K562 (cell line): Measurements from ENCODE around the gene CCDC32. TPM values are rescaled to one million over a fixed set of nuclear protein-coding genes. Genes with fewer than 3 reads are reported as not detected.

ENCODE experiments used
- ARHGAP35 ChIP-seq: fragments of 450-650 bp; IDR thresholded peaks from 2 replicates; pipeline ENCODE4 v1.6.1; 2018; ENCODE audit not compliant: partially characterized antibody
- ARID2 ChIP-seq: fragments of 450-650 bp; IDR thresholded peaks from 2 replicates; pipeline ENCODE4 v1.6.1; 2017; ENCODE audit warnings: antibody characterized with exemption, mild to moderate bottlenecking
- BCOR ChIP-seq: fragments of 450-650 bp; IDR thresholded peaks from 2 replicates; pipeline ENCODE4 v1.6.1; 2016
- CSDE1 ChIP-seq, 2 experiments: fragments of 450-650 bp; IDR thresholded peaks; 2 replicates each; pipeline ENCODE4 v1.6.1; 2016; ENCODE audit warnings: mild to moderate bottlenecking in 1 of 2
- DDX20 ChIP-seq: fragments of 450-650 bp; IDR thresholded peaks from 2 replicates; pipeline ENCODE4 v1.6.1; 2016; ENCODE audit warnings: missing genetic modification characterization, low read depth, mild to moderate bottlenecking, missing compliant biosample characterization, moderate library complexity
- ELF1 ChIP-seq: fragments of 200-800 bp; sonication (Bioruptor generic); IDR thresholded peaks from 2 replicates; pipeline ENCODE4 v1.6.1; 2016; ENCODE audit warnings: missing genetic modification characterization, missing compliant biosample characterization
- JUN ChIP-seq, 2 experiments: sonication (generic) in 1 of 2; formaldehyde crosslinking in 1 of 2; IDR thresholded peaks; 2 replicates each; pipeline versions ENCODE4 v1.6.1 to v1.8.0; 2012 to 2022; ENCODE audit warnings: borderline replicate concordance in 2 of 2, mild to moderate bottlenecking in 2 of 2, improper control_type of control experiment in 1 of 2, low read depth in 1 of 2, low read length in 1 of 2, missing genetic modification reagents in 1 of 2
- MAZ ChIP-seq, 2 experiments: fragments of 450-650 bp in 1 of 2; sonication (generic) in 1 of 2; formaldehyde crosslinking; IDR thresholded peaks in 1 of 2; conservative IDR thresholded peaks in 1 of 2; 2 replicates each; pipeline versions ENCODE4 v1.4.0 to v1.5.0; 2020; ENCODE audit warnings: mild to moderate bottlenecking in 1 of 2, missing genetic modification reagents in 1 of 2
- MBD2 ChIP-seq: sonication (generic); IDR thresholded peaks from 2 replicates; pipeline ENCODE4 v1.6.1; 2016; ENCODE audit warnings: low read depth, borderline replicate concordance
- NONO ChIP-seq, 2 experiments: fragments of 200-400 bp in 1 of 2; fragments of 450-650 bp in 1 of 2; formaldehyde crosslinking in 1 of 2; IDR thresholded peaks; 2 replicates each; pipeline ENCODE4 v1.6.1; 2017; ENCODE audit warnings: low read depth in 2 of 2, mild to moderate bottlenecking in 2 of 2, moderate library complexity in 2 of 2, low read length in 1 of 2
- POLR2G ChIP-seq: fragments of 200-400 bp; formaldehyde crosslinking; IDR thresholded peaks from 2 replicates; pipeline ENCODE4 v1.6.1; 2017; ENCODE audit warnings: low read depth, mild to moderate bottlenecking, antibody characterized with exemption, low read length, moderate library complexity
- SETDB1 ChIP-seq: IDR thresholded peaks from one replicate; pipeline ENCODE4 v1.6.1; 2012; ENCODE audit warnings: low read length, control low read depth, inconsistent platforms
- U2AF1 ChIP-seq: fragments of 200-400 bp; formaldehyde crosslinking; optimal IDR thresholded peaks from 2 replicates; pipeline ENCODE3; 2017; ENCODE audit warnings: mild to moderate bottlenecking, low read depth, low read length, moderate library complexity
- ZBTB1 ChIP-seq: sonication (generic); formaldehyde crosslinking; IDR thresholded peaks from 2 replicates; pipeline ENCODE4 v1.8.1; 2023; ENCODE audit warnings: missing genetic modification reagents, low read depth, mild to moderate bottlenecking, borderline replicate concordance
- ZC3H4 ChIP-seq: sonication (generic); formaldehyde crosslinking; IDR thresholded peaks from 2 replicates; pipeline ENCODE4 v1.9.0; 2021; ENCODE audit warnings: missing genetic modification reagents, borderline replicate concordance
- ZKSCAN1 ChIP-seq: fragments of 150-350 bp; IDR thresholded peaks from 2 replicates; pipeline ENCODE4 v1.6.1; 2016; ENCODE audit warnings: low read depth, low read length
- ZNF217 ChIP-seq: sonication (generic); formaldehyde crosslinking; IDR thresholded peaks from 2 replicates; pipeline ENCODE4 v1.8.0; 2022; ENCODE audit warnings: mild to moderate bottlenecking, missing genetic modification reagents
- ZNF253 ChIP-seq: fragments of 250-450 bp; sonication (Bioruptor Pico); conservative IDR thresholded peaks from 2 replicates; pipeline ENCODE4 v1.6.1; 2021; ENCODE audit warnings: mild to moderate bottlenecking
- ZNF347 ChIP-seq: fragments of 450-650 bp; formaldehyde crosslinking; IDR thresholded peaks from 2 replicates; pipeline ENCODE4 v1.4.0; 2020; ENCODE audit warnings: low read depth, mild to moderate bottlenecking, moderate library complexity
- ZNF408 ChIP-seq: fragments of 250-450 bp; sonication (Bioruptor Pico); IDR thresholded peaks from 2 replicates; pipeline ENCODE4 v1.4.0; 2020; ENCODE audit warnings: low read depth, mild to moderate bottlenecking, moderate library complexity
- ZNF507 ChIP-seq: conservative IDR thresholded peaks from 2 replicates; pipeline ENCODE4 v1.6.1; 2017; ENCODE audit warnings: missing genetic modification characterization, missing compliant biosample characterization
- ZNF668 ChIP-seq: fragments of 250-450 bp; sonication (Bioruptor Pico); IDR thresholded peaks from 2 replicates; pipeline ENCODE4 v1.8.0; 2022; ENCODE audit warnings: mild to moderate bottlenecking, inconsistent platforms
- ZNF764 ChIP-seq: fragments of 250-450 bp; sonication (Bioruptor Pico); IDR thresholded peaks from 2 replicates; pipeline ENCODE4 v1.4.0; 2020; ENCODE audit warnings: low read depth, mild to moderate bottlenecking, moderate library complexity
- ZSCAN29 ChIP-seq: fragments of 450-650 bp; IDR thresholded peaks from 2 replicates; pipeline ENCODE4 v1.6.1; 2017
- polyA plus RNA-seq, 8 experiments: library from polyadenylated mRNA; depleted of rRNA in 4 of 8; stranded (reverse) in 5 of 8; unstranded in 3 of 8; fragments of >200 nt; fragmentation: Nextera tagmentation in 2 of 8; fragmentation: Illumina TruSeq in 1 of 8; extraction: Ambion mirVana in 2 of 8; extraction: Trizol in 1 of 8; gene quantifications; 2 replicates each; pipeline versions ENCODE4 v1.2.1 to v1.2.3, GENCODE V29; 2011 to 2014; ENCODE audit warnings: inconsistent platforms in 1 of 8, missing spikeins in 1 of 8
- total RNA-seq, 7 experiments: library from RNA; depleted of rRNA in 6 of 7; stranded (reverse); fragments of >200 nt in 6 of 7; fragmentation: Illumina TruSeq in 2 of 7; extraction: Trizol in 2 of 7; gene quantifications; 2 replicates each; pipeline versions ENCODE4 v1.2.1 to v1.2.3, GENCODE V29; 2011 to 2021; ENCODE audit warnings: low replicate concordance in 1 of 7
- TF ChIP-seq, protein P1 (sequence below): fragments of 250-450 bp; sonication (Bioruptor Pico); IDR thresholded peaks from 2 replicates; pipeline ENCODE4 v1.4.0; 2020; ENCODE audit warnings: mild to moderate bottlenecking, moderate library complexity
- TF ChIP-seq, protein P2 (sequence below): fragments of 250-450 bp; sonication (Bioruptor Pico); IDR thresholded peaks from 2 replicates; pipeline ENCODE4 v1.5.1; 2021; ENCODE audit warnings: mild to moderate bottlenecking

Gene CCDC32
- total and polyA plus RNA-seq, 9 of the 15 experiments (the other 6 are each of a cell fraction or from before 2014, with no cell fraction given) = 22.2 to 94.8 (median 37.1) TPM

DNA sequence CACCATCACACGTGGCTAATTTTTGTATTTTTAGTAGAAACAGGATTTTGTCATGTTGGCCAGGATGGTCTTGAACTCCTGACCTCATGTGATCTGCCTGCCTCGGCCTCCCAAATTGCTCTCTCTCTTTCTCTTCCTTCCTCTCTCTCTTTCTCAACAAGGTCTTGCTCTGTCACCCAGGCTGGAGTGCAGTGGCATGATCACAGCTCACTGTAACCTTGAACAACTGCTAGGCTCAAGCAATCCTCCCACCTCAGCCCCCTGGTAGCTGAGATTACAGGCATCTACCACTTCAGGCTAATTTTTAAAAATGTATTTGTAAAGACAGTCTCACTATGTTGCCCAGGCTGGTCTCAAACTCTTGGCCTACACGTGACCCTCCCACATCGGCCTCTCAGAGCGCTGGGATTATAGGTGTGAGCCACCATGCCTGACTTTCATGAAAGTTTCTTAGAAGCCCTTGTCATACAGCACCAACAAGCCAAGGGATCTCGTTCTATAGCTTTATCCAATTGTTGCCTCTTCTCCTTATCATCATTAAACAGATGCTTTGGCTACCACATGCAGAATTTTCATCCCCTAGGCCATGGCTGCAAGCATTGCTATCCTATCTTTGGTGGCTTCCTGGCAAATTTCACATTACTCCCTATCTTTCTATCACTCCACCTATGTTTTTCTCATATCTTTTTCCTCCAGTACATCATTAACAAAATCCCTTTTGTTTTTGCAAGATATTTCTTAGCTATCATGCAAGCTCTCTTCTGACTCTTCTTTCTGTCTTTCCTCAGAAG, 5.7 kb downstream of the CCDC32 start (continued):
- TF ChIP-seq, protein P1, sequence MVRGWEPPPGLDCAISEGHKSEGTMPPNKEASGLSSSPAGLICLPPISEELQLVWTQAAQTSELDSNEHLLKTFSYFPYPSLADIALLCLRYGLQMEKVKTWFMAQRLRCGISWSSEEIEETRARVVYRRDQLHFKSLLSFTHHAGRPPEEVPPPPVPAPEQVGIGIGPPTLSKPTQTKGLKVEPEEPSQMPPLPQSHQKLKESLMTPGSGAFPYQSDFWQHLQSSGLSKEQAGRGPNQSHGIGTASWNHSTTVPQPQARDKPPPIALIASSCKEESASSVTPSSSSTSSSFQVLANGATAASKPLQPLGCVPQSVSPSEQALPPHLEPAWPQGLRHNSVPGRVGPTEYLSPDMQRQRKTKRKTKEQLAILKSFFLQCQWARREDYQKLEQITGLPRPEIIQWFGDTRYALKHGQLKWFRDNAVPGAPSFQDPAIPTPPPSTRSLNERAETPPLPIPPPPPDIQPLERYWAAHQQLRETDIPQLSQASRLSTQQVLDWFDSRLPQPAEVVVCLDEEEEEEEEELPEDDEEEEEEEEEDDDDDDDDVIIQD (CRISPR knock-in tag) = no peak
- TF ChIP-seq JUN (IDR thresholded peaks at IDR 0.05; ENCODE audit: borderline replicate concordance, low read depth, low read length) (no peak), JUN (CRISPR knock-in tag; IDR thresholded peaks at IDR 0.05; ENCODE audit: borderline replicate concordance) (no peak), ZNF668 (CRISPR knock-in tag) (no peak), ZNF253 (CRISPR knock-in tag) (no peak), ZNF408 (no peak), U2AF1 (no peak), DDX20 (tag) (no peak), MBD2 (0 out of 2 replicates have a peak, but pooled peaks have one; percentile 21), ARID2 (no peak), ZNF507 (tag) (no peak), BCOR (peak; percentile 58), ARHGAP35 (peak; percentile 21), ZKSCAN1 (peak; percentile 79), NONO (IDR thresholded peaks at IDR 0.05; ENCODE audit: low read depth in 2 of 2, low read length in 1 of 2) (no peak), ZNF764 (CRISPR knock-in tag) (no peak), ELF1 (tag) (no peak), CSDE1 (IDR thresholded peaks at IDR 0.05) (no peak), MAZ (CRISPR knock-in tag; conservative IDR thresholded peaks at IDR 0.05 in 1 of 2, IDR thresholded peaks at IDR 0.05 in 1 of 2) (0 out of 4 replicates have a peak, but pooled peaks of 1 of the 2 experiments have one; percentile 15), SETDB1 (no peak), ZBTB1 (CRISPR knock-in tag) (no peak), POLR2G (no peak), ZNF217 (no peak), ZNF347 (CRISPR knock-in tag) (no peak), ZSCAN29 (no peak), ZC3H4 (no peak)
- TF ChIP-seq, protein P2, sequence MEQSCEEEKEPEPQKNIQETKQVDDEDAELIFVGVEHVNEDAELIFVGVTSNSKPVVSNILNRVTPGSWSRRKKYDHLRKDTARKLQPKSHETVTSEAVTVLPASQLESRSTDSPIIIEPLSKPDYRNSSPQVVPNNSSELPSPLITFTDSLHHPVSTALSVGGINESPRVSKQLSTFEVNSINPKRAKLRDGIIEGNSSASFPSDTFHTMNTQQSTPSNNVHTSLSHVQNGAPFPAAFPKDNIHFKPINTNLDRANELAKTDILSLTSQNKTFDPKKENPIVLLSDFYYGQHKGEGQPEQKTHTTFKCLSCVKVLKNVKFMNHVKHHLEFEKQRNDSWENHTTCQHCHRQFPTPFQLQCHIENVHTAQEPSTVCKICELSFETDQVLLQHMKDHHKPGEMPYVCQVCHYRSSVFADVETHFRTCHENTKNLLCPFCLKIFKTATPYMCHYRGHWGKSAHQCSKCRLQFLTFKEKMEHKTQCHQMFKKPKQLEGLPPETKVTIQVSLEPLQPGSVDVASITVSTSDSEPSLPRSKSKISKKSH (CRISPR knock-in tag) = no peak
